PC-3 (cell line): Measurements from ENCODE around the gene SLCO3A1.

Experiments
- CTCF ChIP-seq: fragments of 300-600 bp; sonication (generic); conservative IDR thresholded peaks from 2 replicates; pipeline ENCODE4 v1.5.1; 2017; ENCODE audit warnings: antibody characterized with exemption, low read depth, mild to moderate bottlenecking, low read length
- EZH2 ChIP-seq: fragments of 300-600 bp; sonication (generic); IDR thresholded peaks from one replicate; pipeline ENCODE4 v1.6.1; 2017; ENCODE audit warnings: antibody characterized with exemption, mild to moderate bottlenecking, low read length; ENCODE audit not compliant: unreplicated experiment

GRCh38 chr15:92097474-92098178 lies 244.1 kb downstream of the SLCO3A1 start:
- TF ChIP-seq EZH2 (no peak), CTCF (peak; percentile 80)
